ENCODE data around the gene GBP3.
A peak's percentile ranks its signal among the peaks of the same experiment; 100 is the strongest.

The GBP3 gene

DNA sequence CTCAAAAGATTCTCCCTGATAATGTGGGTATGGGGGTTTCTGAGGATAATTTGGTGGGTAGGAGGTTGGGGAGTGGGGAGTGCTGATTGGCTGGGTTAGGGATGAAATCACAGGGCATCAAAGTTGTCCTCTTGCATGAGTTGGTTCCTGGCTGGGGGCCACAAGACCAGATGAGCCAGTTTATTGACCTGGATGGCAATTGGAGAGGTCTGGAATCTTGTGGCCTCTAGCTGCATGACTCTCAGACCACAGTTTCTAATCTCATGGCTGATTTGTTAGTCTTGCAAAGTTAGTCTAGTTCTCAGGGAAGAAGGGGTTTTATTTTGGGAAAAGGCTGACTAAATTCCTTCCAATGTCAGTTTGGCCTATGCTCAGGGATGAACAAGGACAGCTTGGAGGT is 45.6 kb upstream of the GBP3 start:
- Histone ChIP-seq H3K9me2 (replicated peaks; ENCODE audit: low read depth, low read length) (no peaks in the 10 kb centered on the region), H3K4me2 (ENCODE audit: low read depth, low read length, poor library complexity, severe bottlenecking) (peak overlapping the region; percentile 6), H3F3A (ENCODE audit: low read depth) (no peaks in the 10 kb centered on the region), H3K79me2 (ENCODE audit: insufficient read depth, low read length) (no peaks in the 10 kb centered on the region), H2AFZ (ENCODE audit: low read length) (peak overlapping the region; percentile 91), H4K20me1 (ENCODE audit: insufficient read depth, low read length, poor library complexity, severe bottlenecking) (no peaks in the 10 kb centered on the region), H3K4me1 (ENCODE audit: insufficient read depth, low read length, poor library complexity, severe bottlenecking) (peaks cover 24% of the 10 kb centered on the region), H3K9me3 (ENCODE audit: insufficient read depth, low read depth, low read length) (no peaks in the 10 kb centered on the region), H3K4me3 (ENCODE audit: low read length, poor library complexity, severe bottlenecking) (no peak overlapping the region), H3K27me3 (ENCODE audit: insufficient read depth, low read length, poor library complexity, severe bottlenecking) (no peaks in the 10 kb centered on the region), H3K9ac (ENCODE audit: low read depth, low read length, poor library complexity, severe bottlenecking) (no peak overlapping the region), H3K36me3 (ENCODE audit: insufficient read depth, low read length) (no peaks in the 10 kb centered on the region)
- no peak for TF ChIP-seq EZH2phosphoT487 (IDR thresholded peaks at IDR 0.05; ENCODE audit: borderline replicate concordance)
- TF ChIP-seq, protein P1, sequence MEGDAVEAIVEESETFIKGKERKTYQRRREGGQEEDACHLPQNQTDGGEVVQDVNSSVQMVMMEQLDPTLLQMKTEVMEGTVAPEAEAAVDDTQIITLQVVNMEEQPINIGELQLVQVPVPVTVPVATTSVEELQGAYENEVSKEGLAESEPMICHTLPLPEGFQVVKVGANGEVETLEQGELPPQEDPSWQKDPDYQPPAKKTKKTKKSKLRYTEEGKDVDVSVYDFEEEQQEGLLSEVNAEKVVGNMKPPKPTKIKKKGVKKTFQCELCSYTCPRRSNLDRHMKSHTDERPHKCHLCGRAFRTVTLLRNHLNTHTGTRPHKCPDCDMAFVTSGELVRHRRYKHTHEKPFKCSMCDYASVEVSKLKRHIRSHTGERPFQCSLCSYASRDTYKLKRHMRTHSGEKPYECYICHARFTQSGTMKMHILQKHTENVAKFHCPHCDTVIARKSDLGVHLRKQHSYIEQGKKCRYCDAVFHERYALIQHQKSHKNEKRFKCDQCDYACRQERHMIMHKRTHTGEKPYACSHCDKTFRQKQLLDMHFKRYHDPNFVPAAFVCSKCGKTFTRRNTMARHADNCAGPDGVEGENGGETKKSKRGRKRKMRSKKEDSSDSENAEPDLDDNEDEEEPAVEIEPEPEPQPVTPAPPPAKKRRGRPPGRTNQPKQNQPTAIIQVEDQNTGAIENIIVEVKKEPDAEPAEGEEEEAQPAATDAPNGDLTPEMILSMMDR (conservative IDR thresholded peaks at IDR 0.05; ENCODE audit: low read length), result no peak

- H3K9me3 ChIP-seq (ENCODE audit: insufficient read depth, low read depth, low read length), result no peaks in the 10 kb centered on the region
- peak within 1 kb of the TSS; percentile 80 for H2AFZ ChIP-seq (ENCODE audit: low read length)
- no peaks in the 10 kb centered on the region for H3K79me2 ChIP-seq (ENCODE audit: insufficient read depth, low read length)
- peaks cover 34% of the 10 kb centered on the region for H3K4me1 ChIP-seq (ENCODE audit: insufficient read depth, low read length, poor library complexity, severe bottlenecking)
- H4K20me1 ChIP-seq (ENCODE audit: insufficient read depth, low read length, poor library complexity, severe bottlenecking), result no peaks in the 10 kb centered on the region
- H3K4me3 ChIP-seq (ENCODE audit: low read length, poor library complexity, severe bottlenecking), result peak within 1 kb of the TSS; percentile 77
- peak within 1 kb of the TSS; percentile 59 for H3K9ac ChIP-seq (ENCODE audit: low read depth, low read length, poor library complexity, severe bottlenecking)
- no peaks in the 10 kb centered on the region for H3K36me3 ChIP-seq (ENCODE audit: insufficient read depth, low read length)
- H3K9me2 ChIP-seq (replicated peaks; ENCODE audit: low read depth, low read length), result no peaks in the 10 kb centered on the region
- H3K4me2 ChIP-seq (ENCODE audit: low read depth, low read length, poor library complexity, severe bottlenecking), result peak within 1 kb of the TSS; percentile 84
- H3F3A ChIP-seq (ENCODE audit: low read depth), result no peaks in the 10 kb centered on the region
- H3K27me3 ChIP-seq (ENCODE audit: insufficient read depth, low read length, poor library complexity, severe bottlenecking), result no peaks in the 10 kb centered on the region
- no peak for TF ChIP-seq EZH2phosphoT487 (IDR thresholded peaks at IDR 0.05; ENCODE audit: borderline replicate concordance)
- TF ChIP-seq, protein P1 (conservative IDR thresholded peaks at IDR 0.05; ENCODE audit: low read length), result no peak
Observed at GRCh38 chr1:89065079-89065868, 42.6 kb upstream of the GBP3 start, which contains the start of gene GBP1. TSS of gene GBP1 (minus strand) at chr1:89065208. CDS start at chr1:89063234, 1,974 bp downstream.

DNA sequence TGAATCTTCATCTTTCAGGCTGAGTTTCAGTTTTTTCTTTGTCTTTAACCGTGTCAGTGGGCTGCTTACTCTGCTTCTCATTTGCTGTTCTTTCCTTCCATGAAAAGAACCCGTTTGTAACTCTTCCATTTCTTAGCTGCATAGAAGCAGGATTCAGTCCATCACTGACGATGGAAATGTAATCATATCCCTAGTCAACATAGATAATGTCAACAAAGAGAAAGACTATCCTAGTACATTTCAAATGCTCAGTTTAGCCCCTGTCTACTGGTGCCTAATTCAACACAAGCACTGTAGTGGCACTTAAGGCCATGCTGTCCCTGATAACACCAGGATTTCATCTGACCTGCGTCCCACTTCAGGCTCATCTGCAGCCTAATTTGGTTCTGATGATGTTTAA is 42.0 kb upstream of the GBP3 start:
- Histone ChIP-seq H3K4me2 (ENCODE audit: low read depth, low read length, poor library complexity, severe bottlenecking) (peak overlapping the region; percentile 84), H3K79me2 (ENCODE audit: insufficient read depth, low read length) (no peaks in the 10 kb centered on the region), H3F3A (ENCODE audit: low read depth) (no peaks in the 10 kb centered on the region), H3K9ac (ENCODE audit: low read depth, low read length, poor library complexity, severe bottlenecking) (peak overlapping the region; percentile 59), H3K9me2 (replicated peaks; ENCODE audit: low read depth, low read length) (no peaks in the 10 kb centered on the region), H3K36me3 (ENCODE audit: insufficient read depth, low read length) (no peaks in the 10 kb centered on the region), H4K20me1 (ENCODE audit: insufficient read depth, low read length, poor library complexity, severe bottlenecking) (no peaks in the 10 kb centered on the region), H3K27me3 (ENCODE audit: insufficient read depth, low read length, poor library complexity, severe bottlenecking) (no peaks in the 10 kb centered on the region), H3K4me1 (ENCODE audit: insufficient read depth, low read length, poor library complexity, severe bottlenecking) (peaks cover 28% of the 10 kb centered on the region), H2AFZ (ENCODE audit: low read length) (peak overlapping the region; percentile 80), H3K9me3 (ENCODE audit: insufficient read depth, low read depth, low read length) (no peaks in the 10 kb centered on the region), H3K4me3 (ENCODE audit: low read length, poor library complexity, severe bottlenecking) (peak overlapping the region; percentile 77)
- no peak for TF ChIP-seq EZH2phosphoT487 (IDR thresholded peaks at IDR 0.05; ENCODE audit: borderline replicate concordance)
- TF ChIP-seq, protein P1 (conservative IDR thresholded peaks at IDR 0.05; ENCODE audit: low read length), result no peak
